Measurements from ENCODE around the gene SLC10A6.

Gene SLC10A6

DNA sequence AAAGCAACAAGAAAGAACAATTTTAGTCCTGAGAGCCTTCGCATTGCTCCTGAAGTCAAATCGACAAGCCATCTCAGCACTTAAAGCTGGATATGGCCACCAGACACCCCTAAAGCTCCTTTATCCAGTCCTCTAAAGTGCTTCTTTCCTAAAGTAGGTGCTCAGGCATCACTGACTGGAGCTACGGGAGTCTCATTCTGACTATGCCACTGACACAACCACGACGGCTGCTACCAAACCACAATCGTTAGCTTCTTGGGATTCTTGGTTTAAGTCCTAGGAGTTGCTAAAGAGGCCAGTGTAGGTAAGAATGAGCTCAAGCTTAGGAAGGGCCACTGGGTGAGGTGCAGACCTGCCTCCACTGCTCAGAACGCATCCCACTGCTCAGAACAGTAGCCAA is 1.0 kb downstream of the SLC10A6 start:
- no peak for DNase-seq (ENCODE audit: low read depth)

DNA sequence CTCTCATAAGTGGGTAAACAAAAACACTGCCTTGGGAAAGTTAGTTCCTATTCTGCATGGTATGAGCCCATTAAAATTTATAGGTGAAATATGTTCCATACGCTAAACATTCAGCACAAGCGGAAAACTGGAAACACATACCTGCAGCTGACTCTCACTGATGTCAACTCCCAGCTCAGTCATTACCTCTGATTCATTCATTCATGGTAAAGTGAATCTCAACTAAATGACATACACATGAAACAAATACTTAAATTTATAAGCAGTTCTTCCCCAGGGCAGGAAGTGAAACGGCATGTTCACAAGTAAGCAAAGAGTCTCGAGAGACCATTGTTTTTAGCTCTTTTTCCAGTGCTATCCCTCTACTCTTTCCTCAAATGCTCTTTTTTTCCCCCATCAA is 1.6 kb downstream of the SLC10A6 start:
- DNase-seq (ENCODE audit: low read depth): no peak

DNA sequence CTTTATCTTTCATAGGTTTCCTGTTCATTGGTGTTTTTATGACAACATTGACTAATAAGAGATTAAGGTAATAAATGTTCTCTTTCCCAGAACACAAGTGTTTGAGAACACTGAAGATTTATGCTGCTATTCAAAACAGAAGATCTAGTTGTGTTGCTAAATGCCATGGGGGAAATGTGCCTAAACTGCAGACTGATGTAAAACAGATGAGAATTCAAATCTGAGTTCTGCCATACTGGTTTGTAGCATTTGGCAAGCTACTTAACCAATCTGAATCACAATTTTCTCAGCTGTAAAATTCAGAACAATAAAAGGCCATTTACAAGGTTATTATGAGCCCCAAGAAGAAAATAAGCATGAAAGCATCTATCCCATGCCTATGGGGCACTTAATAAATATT is 2.3 kb downstream of the SLC10A6 start:
- DNase-seq (ENCODE audit: low read depth): no peak

DNA sequence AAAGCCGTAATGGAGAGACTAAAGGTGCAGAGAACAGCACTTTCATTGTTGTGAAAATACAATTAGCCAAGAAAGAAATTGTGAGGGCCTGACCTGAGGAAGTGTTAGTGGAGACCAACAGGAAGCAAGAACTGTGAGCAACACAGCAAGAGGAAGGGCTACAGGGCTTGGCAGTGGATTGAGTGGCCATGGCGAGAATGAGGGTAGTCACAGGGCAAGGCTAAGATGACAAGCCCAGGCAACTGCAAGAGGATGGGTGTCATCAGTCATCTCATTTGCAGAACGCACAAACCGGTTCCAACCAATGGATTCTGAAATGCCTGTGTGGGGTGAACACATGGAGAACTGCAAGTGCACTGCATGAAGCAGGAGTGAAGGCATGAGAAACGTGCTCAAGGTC is 3.6 kb downstream of the SLC10A6 start:
- no peak for DNase-seq (ENCODE audit: low read depth)

DNA sequence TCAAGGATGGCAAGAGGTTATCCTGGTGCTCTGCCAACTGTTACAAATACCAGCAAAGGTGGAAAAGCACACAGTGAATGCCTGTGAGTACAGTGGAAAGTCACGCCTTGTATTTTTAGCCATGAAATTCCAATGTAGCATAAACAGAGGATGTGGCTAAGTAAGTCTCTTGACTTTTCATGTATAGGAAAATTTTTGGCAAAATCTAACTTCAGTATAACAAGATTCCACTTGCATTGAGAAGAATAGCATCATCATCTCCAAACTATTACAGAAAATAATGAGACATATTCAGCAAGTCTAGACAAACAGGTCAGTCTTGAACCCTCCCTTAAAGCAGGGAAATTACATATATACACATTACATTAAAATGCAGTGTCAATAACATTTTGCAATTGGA is 7.9 kb downstream of the SLC10A6 start:
- DNase-seq (ENCODE audit: low read depth): no peak

DNA sequence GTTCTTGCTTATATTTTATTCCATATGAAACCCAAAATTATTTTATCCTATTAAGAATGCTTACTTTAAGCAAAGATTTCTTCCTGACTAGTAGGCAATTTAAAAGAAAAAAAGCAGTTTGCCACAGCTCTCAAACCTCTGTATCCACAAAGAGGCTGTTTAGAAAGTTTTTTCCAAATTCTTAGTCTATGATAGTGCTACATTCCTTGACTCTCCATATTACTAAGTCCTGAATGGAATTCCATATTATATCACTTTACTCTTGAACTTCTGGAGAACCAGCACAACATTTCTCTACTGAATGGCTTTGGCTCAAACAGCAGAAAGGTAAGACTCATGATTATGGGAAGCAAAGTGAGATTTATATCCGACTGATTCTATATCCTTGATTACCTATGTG is 8.3 kb downstream of the SLC10A6 start:
- DNase-seq (ENCODE audit: low read depth): no peak

DNA sequence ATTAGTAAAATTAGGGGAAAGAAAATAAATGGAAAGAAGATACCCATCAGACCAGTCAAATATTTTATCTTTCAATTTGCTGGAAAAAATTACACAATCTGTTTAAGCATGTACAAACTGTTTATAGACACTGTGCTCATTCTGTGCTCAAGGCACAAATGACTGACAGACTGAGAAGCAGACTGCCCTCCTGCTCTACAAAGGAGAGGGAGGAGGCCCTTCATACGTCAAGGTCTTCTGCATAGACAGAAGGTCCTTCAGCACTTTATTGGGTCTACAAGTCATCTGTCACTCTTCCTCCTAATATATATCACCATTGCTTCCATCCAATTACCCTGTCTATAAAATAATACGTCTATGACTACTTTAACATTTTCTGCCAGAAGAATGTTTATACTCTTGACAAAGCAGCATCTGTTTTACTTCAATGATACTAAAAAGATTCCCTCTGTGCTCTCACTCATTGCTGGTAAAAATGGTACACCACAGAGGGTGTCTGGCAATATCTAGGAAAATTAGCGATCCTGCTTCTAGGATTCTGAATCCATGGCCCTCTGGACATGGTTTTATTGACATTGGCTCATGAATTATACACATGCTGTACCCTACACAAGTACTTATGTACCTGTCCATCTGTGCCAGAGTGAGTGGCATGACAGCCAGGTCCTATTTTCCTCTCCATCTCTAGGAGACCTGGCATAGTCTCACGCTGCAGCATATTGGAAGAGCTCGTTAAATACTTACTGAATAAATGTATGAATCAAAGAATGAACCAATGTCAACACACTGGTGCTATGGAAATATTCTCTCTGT is 11.3 kb downstream of the SLC10A6 start:
- no peak for DNase-seq (ENCODE audit: low read depth)

DNA sequence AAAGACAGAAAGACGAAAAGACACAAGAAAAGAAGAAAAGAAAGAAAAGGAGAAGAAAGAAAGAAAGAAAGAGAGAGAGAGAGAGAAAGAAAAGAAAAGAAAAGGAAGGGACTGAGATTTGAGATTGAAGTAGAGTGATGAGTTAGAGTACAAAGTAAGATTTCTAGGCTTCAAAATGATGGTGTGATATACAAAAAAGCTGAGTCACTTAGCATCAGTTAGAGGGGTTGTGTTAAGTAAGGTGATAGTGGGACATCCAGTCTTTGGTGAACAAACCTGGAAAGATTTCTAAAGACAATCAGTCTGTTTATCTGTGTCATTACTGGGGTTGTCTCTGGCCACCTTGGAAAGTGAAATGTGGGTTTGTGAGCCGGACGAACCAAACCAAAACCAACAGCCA is 13.5 kb downstream of the SLC10A6 start:
- no peak for DNase-seq (ENCODE audit: low read depth)

DNA sequence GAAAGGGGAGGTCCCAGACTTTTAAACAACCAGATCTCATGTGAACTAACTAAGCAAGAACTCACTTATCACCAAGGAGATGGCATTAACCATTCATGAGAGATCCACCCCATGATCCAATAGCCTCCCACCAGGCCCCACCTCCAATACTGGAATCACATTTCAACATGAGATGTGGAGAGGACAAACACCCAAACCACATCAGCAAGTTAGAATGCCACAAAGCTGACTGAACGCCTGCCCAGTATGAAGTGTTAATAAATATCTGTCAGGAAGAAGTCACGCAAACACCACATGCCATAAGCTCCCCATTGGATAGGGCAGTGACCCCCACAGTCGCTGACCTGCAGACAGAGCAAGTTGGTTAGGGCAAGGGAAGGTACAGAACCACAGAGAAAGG is 14.3 kb downstream of the SLC10A6 start:
- no peak for DNase-seq (ENCODE audit: low read depth)

DNA sequence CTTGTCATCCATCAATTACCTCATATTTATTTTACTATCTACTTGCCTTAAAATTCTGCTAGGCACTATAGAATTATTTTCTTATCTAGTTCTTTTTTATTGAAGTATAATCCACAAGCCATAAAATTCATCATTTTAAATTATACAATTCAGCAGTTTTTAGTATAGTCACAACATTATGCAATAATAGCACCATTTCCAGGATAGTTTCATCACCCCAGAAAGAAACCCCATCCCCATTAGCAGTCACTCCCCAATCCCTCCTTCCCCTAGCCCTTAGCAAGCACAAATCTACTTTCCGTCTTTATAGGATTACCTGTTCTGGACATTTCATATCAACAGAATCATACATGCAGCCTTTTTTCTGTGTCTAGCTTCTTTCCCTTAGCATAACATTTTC is 15.6 kb downstream of the SLC10A6 start:
- no peak for DNase-seq (ENCODE audit: low read depth)

DNA sequence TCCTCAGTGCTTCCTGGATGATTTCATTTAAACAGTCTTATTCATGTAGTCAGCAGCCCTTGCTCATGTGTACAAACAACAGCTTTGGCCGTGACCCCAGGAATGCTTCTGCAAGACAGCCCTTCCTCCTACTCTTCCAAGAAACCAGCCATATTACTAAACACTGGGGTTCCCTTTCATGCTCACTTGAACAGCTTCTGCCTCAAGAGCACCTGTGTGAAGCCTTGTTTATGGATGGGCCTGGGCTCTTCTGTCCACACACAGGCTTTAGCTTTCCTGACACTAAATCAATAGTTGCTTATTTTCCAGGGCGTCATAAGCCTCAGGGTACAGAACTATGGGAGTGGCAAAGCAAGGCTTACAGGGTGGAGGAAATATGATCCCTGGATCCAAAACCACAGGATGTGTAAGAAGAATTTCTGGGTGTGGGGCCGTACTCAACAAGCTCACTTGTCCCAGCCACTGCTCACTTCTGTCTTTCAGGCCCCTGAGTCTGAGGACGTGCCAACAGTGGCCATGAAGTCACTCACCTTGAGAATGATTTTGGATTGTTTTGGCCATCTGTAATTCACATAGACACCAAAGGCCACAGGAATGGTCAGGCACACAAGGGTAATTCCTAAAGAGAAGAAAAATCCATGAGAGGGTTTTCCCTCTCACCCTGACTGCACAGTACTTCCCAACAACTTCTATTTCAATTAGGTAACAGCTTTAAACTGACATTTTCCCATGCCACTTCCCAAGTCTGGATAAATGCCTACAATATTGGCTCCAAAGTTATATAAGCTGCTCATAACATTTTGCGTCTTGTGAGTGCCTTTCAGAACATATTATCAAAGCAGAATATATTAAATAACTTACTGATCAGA is 17.7 kb downstream of the SLC10A6 start:
- DNase-seq (ENCODE audit: low read depth): no peak

DNA sequence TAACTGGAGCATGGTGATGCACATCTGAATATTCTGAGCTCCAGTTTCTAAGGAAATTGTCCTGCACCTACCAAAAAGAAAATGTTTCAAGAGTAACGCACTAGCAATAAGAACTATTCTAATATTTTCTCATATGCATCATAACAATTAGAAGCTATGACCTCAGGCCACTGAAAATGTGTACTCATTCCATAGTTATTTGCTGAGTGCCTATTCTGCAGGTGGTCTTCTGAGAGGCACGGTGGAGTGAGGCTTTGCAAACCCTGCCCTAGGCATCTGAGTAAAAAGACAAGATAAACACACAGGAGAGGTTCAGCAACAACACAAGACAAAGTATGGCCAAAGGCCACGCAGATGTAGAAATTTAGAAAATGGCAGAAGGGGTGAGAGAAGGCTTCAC is 23.7 kb downstream of the SLC10A6 start:
- DNase-seq (ENCODE audit: low read depth): no peak

DNA sequence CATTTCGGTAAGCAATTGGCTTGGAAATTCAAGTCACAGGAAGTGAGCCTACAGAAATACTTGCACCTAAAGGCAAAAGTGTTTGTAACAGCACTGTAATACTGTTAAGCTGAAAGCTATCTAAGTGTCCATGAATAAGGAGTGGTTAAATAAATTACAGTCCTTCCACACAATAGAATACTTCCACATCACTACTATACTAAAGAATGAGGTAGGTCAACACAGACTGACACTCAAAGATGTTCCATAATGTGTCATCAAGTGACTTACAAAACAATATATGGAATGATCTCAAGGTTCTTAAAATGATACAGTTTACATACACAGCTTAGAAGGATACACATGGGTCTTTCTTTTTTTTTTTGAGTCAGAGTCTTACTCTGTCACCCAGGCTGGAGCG is 27.0 kb downstream of the SLC10A6 start:
- no peak for DNase-seq (ENCODE audit: low read depth)

DNA sequence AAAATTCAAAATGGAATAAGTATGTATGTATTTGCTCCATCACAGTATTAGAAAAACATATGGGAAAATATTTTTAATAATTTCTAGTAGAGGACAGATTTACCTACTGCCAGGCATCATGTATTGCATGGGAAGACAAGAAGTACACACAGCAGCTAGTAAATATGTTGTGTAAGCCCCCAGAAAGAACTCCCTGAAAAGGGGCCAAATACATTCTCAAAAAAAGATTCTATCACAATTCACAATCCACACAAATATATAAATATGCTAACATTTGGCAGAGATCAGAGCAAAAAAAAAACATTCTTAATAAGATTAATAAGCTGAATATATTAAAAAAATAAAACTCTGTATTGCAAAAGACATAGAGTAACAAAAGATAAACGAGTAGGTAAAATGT is 28.0 kb downstream of the SLC10A6 start:
- no peak for DNase-seq (ENCODE audit: low read depth)

DNA sequence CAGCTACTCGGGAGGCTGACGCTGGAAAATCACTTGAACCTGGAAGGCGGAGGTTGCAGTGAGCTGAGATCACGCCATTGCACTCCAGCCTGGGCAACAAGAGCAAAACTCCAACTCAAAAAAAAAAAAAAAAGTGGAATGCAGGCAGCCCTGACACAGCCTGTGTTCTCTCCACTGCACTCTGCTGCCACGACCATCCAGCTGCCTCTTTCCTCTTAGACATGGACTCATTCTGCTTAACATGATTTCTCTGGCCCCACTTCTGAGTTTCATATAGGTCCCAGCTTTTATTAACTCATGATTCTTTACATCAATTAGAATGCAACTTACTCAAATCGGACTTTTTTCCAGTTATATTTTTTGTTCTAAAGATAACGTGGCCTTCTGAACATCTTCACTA is 29.6 kb downstream of the SLC10A6 start:
- no peak for DNase-seq (ENCODE audit: low read depth)

DNA sequence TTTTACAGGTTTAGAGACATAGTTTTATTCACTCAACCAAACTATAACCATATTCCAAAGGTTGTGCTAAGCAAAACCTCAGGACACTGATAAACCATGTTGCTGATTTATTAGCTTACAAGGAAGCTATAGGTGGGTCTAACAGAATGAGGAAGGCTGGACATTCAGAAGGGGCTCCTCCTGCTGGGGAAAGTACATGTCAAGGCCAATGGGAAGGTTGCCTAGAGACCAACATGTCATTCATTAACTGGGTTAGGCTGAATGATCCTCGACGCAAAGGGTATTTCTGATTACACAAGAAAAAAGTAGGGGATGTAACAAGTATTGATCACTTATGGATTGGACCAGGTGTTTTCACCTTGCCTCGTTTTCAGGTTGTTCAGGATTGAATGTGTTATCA is 30.3 kb downstream of the SLC10A6 start:
- DNase-seq (ENCODE audit: low read depth): no peak

DNA sequence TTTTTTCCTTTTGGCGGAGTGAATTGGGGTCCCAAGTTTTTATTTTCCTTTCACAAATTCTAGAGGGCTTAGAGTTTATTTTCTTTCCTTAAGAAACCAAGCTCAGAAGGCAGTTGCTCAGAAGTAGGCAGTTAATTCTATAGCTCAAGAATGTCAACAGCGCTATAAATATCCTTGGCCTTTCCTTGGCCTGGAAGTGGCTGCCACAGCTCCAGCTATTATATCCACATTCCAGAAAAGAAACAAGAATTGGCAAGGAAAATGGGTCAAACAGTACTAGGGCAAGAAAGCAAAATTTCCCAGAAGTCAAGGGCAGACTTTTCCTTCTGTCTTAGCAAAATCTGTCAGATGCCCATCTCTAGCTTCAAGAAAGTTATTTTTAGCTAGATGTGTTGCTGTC is 31.0 kb downstream of the SLC10A6 start:
- no peak for DNase-seq (ENCODE audit: low read depth)

DNA sequence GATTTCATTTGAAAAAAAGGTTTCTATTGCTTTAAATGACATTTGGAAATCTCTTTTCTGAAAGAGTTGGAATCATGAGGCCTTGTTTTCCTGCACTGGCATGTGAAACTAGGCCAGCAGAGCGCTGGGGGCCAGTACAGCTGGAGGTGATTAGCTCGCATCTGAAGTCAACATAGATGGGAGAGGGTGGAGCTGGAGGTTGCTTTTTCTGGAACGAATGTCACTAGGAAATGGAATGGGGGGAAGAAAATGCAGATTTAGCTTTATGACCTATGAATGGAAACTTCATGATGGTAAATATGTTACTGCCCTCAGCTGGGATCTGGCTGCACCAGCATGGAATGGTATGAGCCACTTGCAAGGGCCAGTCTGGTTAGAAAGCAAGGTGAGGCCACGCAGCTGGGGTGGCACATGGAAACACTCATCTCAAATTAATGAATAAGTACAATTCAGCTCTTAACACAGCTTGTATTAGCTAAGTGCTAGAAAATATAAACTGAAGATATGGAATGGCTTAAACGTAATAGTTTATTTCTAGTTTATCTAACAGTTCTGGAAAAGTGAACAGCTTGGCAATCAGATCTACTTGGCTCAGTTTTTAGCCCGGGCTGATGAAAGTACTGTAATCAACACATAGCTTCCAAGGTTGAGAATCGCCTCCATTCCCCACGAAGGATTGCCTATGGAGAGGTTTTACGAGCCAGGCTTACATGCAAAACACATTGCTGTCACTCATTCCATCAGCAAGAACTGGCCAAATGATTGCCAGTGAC is 32.5 kb downstream of the SLC10A6 start:
- DNase-seq (ENCODE audit: low read depth): no peak

DNA sequence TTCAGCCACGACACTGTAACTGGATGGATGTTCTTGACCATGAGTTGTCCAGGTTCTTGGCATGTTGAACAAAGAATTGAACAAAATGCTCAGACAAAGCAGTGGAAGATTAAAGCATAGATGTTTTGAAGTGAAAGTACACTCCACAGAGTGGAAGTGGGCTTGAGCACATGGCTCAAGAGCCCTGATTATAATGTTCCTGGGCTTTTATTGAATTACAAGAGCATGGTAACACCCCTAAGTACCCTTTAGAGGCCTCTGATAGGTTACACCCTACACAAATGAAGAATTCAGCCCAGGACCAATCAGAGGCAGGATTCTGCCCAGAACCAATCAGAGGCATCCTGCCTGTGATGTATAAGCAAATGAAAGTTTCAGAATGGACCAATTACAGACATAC is 33.5 kb downstream of the SLC10A6 start:
- no peak for DNase-seq (ENCODE audit: low read depth)

DNA sequence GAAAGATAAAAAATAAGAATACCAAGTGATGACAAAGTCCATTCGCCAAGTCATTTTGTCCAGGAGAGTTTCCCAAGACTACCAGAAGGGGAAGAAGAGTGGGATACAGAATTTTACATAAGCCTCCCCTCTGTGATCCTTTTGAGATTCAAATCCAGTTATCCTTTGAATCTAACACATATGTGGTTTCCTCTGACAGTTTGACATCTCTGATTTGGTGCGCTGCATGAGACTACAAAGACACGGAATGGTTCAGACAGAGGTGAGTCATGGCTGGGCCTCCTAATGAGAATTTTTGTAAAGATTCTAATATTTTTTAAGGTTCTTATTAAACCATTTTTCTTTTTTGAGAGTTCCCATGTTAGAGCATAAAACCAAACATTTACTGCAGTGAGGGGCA is 38.3 kb downstream of the SLC10A6 start:
- no peak for DNase-seq (ENCODE audit: low read depth)

DNA sequence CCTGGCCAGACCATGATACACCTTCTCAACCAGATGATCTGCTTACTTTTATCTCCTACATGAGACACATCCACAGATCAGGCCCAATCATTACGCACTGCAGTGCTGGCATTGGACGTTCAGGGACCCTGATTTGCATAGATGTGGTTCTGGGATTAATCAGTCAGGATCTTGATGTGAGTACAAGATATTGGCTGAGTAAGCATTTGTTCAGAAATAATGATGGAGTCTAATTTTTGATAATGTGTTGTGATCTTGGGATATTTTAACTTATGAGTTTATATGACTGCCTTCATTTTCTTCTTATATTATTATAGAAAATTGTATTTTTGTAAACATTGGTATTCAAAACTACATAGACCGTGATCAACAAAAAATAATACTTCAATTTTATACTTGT is 39.4 kb downstream of the SLC10A6 start:
- no peak for DNase-seq (ENCODE audit: low read depth)

DNA sequence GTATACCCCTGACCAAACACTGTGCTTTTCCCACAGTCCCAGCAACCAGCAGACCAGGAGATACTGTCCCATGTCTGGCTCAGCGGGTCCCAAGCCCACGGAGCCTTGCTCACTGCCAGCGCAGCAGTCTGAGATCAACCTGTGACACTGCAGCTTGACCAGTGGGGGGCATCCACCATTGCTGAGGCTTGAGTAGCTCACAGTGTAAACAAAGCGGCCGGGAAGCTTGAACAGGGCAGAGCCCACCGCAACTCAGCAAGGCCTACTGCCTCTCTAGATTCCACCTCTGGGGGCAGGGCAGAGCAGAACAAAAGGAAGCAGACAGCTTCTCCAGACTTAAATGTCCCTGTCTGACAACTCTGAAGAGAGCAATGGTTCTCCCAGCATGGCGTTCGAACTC is 58.1 kb downstream of the SLC10A6 start:
- DNase-seq (ENCODE audit: low read depth): no peak

DNA sequence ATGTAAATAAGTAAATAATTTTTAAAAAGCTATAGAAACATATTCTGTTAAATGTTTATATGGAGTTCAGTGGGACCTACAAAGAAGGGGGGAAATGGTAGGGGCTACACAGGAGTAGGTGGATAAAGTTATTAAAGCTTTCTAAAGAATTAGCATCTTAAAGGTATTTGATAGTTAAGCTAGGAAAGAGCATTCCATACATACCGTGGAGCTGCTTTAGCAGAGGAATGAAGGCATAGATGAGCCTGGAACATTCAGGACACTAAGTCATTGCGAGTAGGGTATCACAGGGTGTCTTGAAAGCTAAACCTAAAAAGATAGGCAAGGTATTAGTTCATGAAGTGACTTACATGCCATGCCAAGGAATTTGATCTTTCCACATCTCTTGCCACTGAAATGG is 60.4 kb downstream of the SLC10A6 start:
- no peak for DNase-seq (ENCODE audit: low read depth)

Measured in activated T-helper 1 cell treated with Interleukin-2 at 50 U/mL for 16 hours (primary cell).